Inflammatory macrophage (primary cell): ENCODE measurements around the gene ZNF613.
"Not testable (repeated sequence)": the region's sequence is repeated elsewhere in the genome, so short reads cannot be mapped to it uniquely, and the experiment has no call there.

Source experiments
- DNase-seq, 2 donors: peaks; one replicate each; pipeline ENCODE4 v3.0.0-alpha.2; 2020 to 2022

Gene ZNF613

GRCh38 chr19:51944798-51945552 is 17.7 kb downstream of the ZNF613 start:
- DNase-seq: no peak

GRCh38 chr19:51946602-51947001 is 19.3 kb downstream of the ZNF613 start:
- no peak for DNase-seq

GRCh38 chr19:51948975-51949374 is 21.7 kb downstream of the ZNF613 start:
- no peak for DNase-seq

- DNase-seq: not testable (repeated sequence)
Measured at GRCh38 chr19:51957846-51958245, 30.6 kb downstream of the ZNF613 start.

- DNase-seq: no peak
Measured at GRCh38 chr19:51959791-51960190, 32.5 kb downstream of the ZNF613 start.

- DNase-seq: not testable (repeated sequence)
Measured at GRCh38 chr19:51960621-51961233, 33.5 kb downstream of the ZNF613 start.

- no peak for DNase-seq
Measured at GRCh38 chr19:51965583-51965982, 38.3 kb downstream of the ZNF613 start.

GRCh38 chr19:51970718-51971117 is 43.4 kb downstream of the ZNF613 start:
- DNase-seq: no peak

- DNase-seq: peak in 1 of 2 donors; percentile 5
Measured at GRCh38 chr19:51971624-51972023, 44.4 kb downstream of the ZNF613 start.

- not testable (repeated sequence) for DNase-seq
Measured at GRCh38 chr19:51975787-51976186, 48.5 kb downstream of the ZNF613 start.

GRCh38 chr19:51976852-51977251 is 49.6 kb downstream of the ZNF613 start:
- no peak for DNase-seq

GRCh38 chr19:51977346-51977745 is 50.1 kb downstream of the ZNF613 start:
- DNase-seq: no peak

GRCh38 chr19:51978882-51979281 is 51.6 kb downstream of the ZNF613 start:
- no peak for DNase-seq

- no peak for DNase-seq
Measured at GRCh38 chr19:51980116-51980736, 53.0 kb downstream of the ZNF613 start.

- DNase-seq: not testable (repeated sequence)
Measured at GRCh38 chr19:51980926-51981325, 53.7 kb downstream of the ZNF613 start.

- no peak for DNase-seq
Measured at GRCh38 chr19:51983361-51983760, 56.1 kb downstream of the ZNF613 start.

- peak; percentile 96 to 97 for DNase-seq
Measured at GRCh38 chr19:51986309-51987291, 59.3 kb downstream of the ZNF613 start, which contains the start of gene ZNF350. ZNF350 (minus strand) TSS chr19:51986840; CDS start chr19:51974360, 12,480 bp downstream.

- DNase-seq: no peak
Measured at GRCh38 chr19:51993422-51993821, 66.2 kb downstream of the ZNF613 start.

- no peak for DNase-seq
Measured at GRCh38 chr19:51994048-51994644, 66.9 kb downstream of the ZNF613 start.
